WTC11 (cell line): Measurements from ENCODE around the gene MDK. TPM values are rescaled to one million over a fixed set of nuclear protein-coding genes. Genes with fewer than 3 reads are reported as not detected.
A peak's percentile ranks its signal among the peaks of the same experiment; 100 is the strongest.

ENCODE experiments used
- ATAC-seq: fragments of 200-7000 bp; cut with Tn5 transposase; 2 replicates; pipeline ENCODE4 v1.10.0; 2021; ENCODE audit warnings: mild to moderate bottlenecking, moderate library complexity
- CTCF ChIA-PET: fragments of 300-600 bp; sonication (Branson Sonifier 250); formaldehyde crosslinking; loops from one replicate; lab custom pipeline; 2021; ENCODE audit warnings: antibody characterized with exemption; lab: Charles Lee
- POLR2A ChIA-PET: fragments of 350-600 bp; sonication (Branson Sonifier 250); formaldehyde crosslinking; loops from one replicate; lab custom pipeline; 2021; ENCODE audit warnings: antibody characterized with exemption; lab: Charles Lee
- DNase-seq: peaks from one replicate; pipeline ENCODE4 v3.0.0; 2021; ENCODE audit warnings: low spot score
- H3K27ac Mint-ChIP-seq: 2 replicates; pipeline ENCODE4 v1.8.0; 2021; ENCODE audit warnings: mixed read lengths
- H3K27me3 Mint-ChIP-seq: 2 replicates; pipeline ENCODE4 v1.8.0; 2021; ENCODE audit warnings: low read depth, mild to moderate bottlenecking, moderate library complexity, mixed read lengths
- H3K36me3 Mint-ChIP-seq: 2 replicates; pipeline ENCODE4 v1.8.0; 2021; ENCODE audit warnings: mixed read lengths
- H3K4me1 Mint-ChIP-seq: 2 replicates; pipeline ENCODE4 v1.8.0; 2022; ENCODE audit warnings: mixed read lengths
- H3K4me3 Mint-ChIP-seq: 2 replicates; pipeline ENCODE4 v1.8.0; 2021; ENCODE audit warnings: mild to moderate bottlenecking, moderate library complexity, mixed read lengths
- H3K9me3 Mint-ChIP-seq: 2 replicates; pipeline ENCODE4 v1.8.0; 2021; ENCODE audit warnings: mixed read lengths
- AR ChIP-seq: fragments of 250-450 bp; sonication (Bioruptor Pico); IDR thresholded peaks from 2 replicates; pipeline ENCODE4 v1.9.0; 2021; ENCODE audit warnings: mild to moderate bottlenecking
- ARID4B ChIP-seq: sonication (generic); formaldehyde crosslinking; IDR thresholded peaks from 2 replicates; pipeline ENCODE4 v1.8.0; 2023; ENCODE audit warnings: missing genetic modification reagents, mild to moderate bottlenecking, borderline replicate concordance
- CDX4 ChIP-seq: fragments of 250-450 bp; sonication (Bioruptor Pico); IDR thresholded peaks from 2 replicates; pipeline ENCODE4 v1.9.0; 2021; ENCODE audit warnings: moderate library complexity, mild to moderate bottlenecking, inconsistent platforms, borderline replicate concordance
- FOXP4 ChIP-seq: sonication (generic); formaldehyde crosslinking; IDR thresholded peaks from 2 replicates; pipeline ENCODE4 v1.8.0; 2022; ENCODE audit warnings: mild to moderate bottlenecking, missing genetic modification reagents
- HMGXB4 ChIP-seq: sonication (generic); formaldehyde crosslinking; IDR thresholded peaks from 2 replicates; pipeline ENCODE4 v1.8.1; 2023; ENCODE audit warnings: mild to moderate bottlenecking, moderate library complexity, missing genetic modification reagents
- IRF1 ChIP-seq: sonication (generic); formaldehyde crosslinking; IDR thresholded peaks from 2 replicates; pipeline ENCODE4 v1.8.0; 2023; ENCODE audit warnings: missing genetic modification reagents
- MAX ChIP-seq: sonication (generic); formaldehyde crosslinking; IDR thresholded peaks from 2 replicates; pipeline ENCODE4 v1.8.0; 2022; ENCODE audit warnings: mild to moderate bottlenecking, missing genetic modification reagents
- NFYB ChIP-seq: sonication (generic); formaldehyde crosslinking; conservative IDR thresholded peaks from 2 replicates; pipeline ENCODE4 v1.8.0; 2022; ENCODE audit warnings: low read depth, missing genetic modification reagents
- SMAD3 ChIP-seq: sonication (generic); formaldehyde crosslinking; IDR thresholded peaks from 2 replicates; pipeline ENCODE4 v1.8.0; 2022; ENCODE audit warnings: missing genetic modification reagents, mild to moderate bottlenecking, borderline replicate concordance
- TEAD1 ChIP-seq: sonication (generic); formaldehyde crosslinking; IDR thresholded peaks from 2 replicates; pipeline ENCODE4 v1.8.0; 2022; ENCODE audit warnings: mild to moderate bottlenecking, missing genetic modification reagents
- ZBTB21 ChIP-seq: sonication (generic); formaldehyde crosslinking; IDR thresholded peaks from 2 replicates; pipeline ENCODE4 v1.8.1; 2023; ENCODE audit warnings: mild to moderate bottlenecking, missing genetic modification reagents, borderline replicate concordance
- ZNF121 ChIP-seq: sonication (generic); formaldehyde crosslinking; IDR thresholded peaks from 2 replicates; pipeline ENCODE4 v1.8.0; 2023; ENCODE audit warnings: missing genetic modification reagents
- ZNF423 ChIP-seq: fragments of 250-450 bp; sonication (Bioruptor Pico); IDR thresholded peaks from 2 replicates; pipeline ENCODE4 v2.1.2; 2022; ENCODE audit warnings: mild to moderate bottlenecking, moderate library complexity
- ZNF532 ChIP-seq: fragments of 250-450 bp; sonication (Bioruptor Pico); IDR thresholded peaks from 2 replicates; pipeline ENCODE4 v1.9.0; 2021; ENCODE audit warnings: mild to moderate bottlenecking, borderline replicate concordance
- total RNA-seq: library from RNA; stranded (reverse); gene quantifications from 3 replicates; pipeline ENCODE4 v1.2.3, GENCODE V29; 2021

Gene MDK
- total RNA-seq, 1 experiment from 2014 or later, result 560 TPM

- no peak for TF ChIP-seq SMAD3 (CRISPR knock-in tag)
- TF ChIP-seq HMGXB4 (CRISPR knock-in tag), result peak; percentile 92
- TF ChIP-seq AR (CRISPR knock-in tag), result no peak
- TF ChIP-seq IRF1 (CRISPR knock-in tag), result no peak
- no peak for TF ChIP-seq ZNF532 (CRISPR knock-in tag)
- no peak for TF ChIP-seq NFYB (CRISPR knock-in tag)
- TF ChIP-seq, all 79 proteins: peak for 16
Measured at GRCh38 chr11:46332568-46333393, 48.7 kb upstream of the MDK start (continued).

- ChIA-PET POLR2A (interaction anchor here (0.9 to 1.1 kb wide), 2 partner anchors 12 to 91 kb away, joined by 3 read pairs; no protein-coding TSS in a partner anchor), CTCF (interaction anchor here (0.6 to 3.5 kb wide), 12 partner anchors 11 to 94 kb away, joined by 3 to 25 read pairs (median 6); partner anchors contain the start of gene CREB3L1)
- Mint-ChIP-seq H3K4me1 (peaks cover 74% of the 10 kb centered on the region), H3K4me3 (peak overlapping the region; percentile 68), H3K36me3 (no peaks in the 10 kb centered on the region), H3K27me3 (peaks cover 53% of the 10 kb centered on the region), H3K27ac (no peak overlapping the region), H3K9me3 (no peaks in the 10 kb centered on the region)
- no peak for ATAC-seq
- DNase-seq, result peak; percentile 52
- TF ChIP-seq CDX4 (CRISPR knock-in tag) (no peak), ZNF121 (0 out of 2 replicates have a peak, but pooled peaks have one; percentile 43), ARID4B (CRISPR knock-in tag) (no peak), TEAD1 (CRISPR knock-in tag) (0 out of 2 replicates have a peak, but pooled peaks have one; percentile 34), ZNF423 (CRISPR knock-in tag) (no peak), FOXP4 (0 out of 2 replicates have a peak, but pooled peaks have one; percentile 44), MAX (CRISPR knock-in tag) (0 out of 2 replicates have a peak, but pooled peaks have one; percentile 25), ZBTB21 (no peak)
Measured at GRCh38 chr11:46333394-46333947, 48.0 kb upstream of the MDK start.
